AG09319 (cell line): ENCODE data around the gene MED16.

Experiments used
- DNase-seq: peaks from one replicate; pipeline ENCODE4 v3.0.0-alpha.2; 2010; ENCODE audit warnings: low read depth; ENCODE audit errors: extremely low read depth
- CTCF ChIP-seq: IDR thresholded peaks from 2 replicates; pipeline ENCODE4 v1.5.1; 2011; ENCODE audit warnings: low read depth, mild to moderate bottlenecking, inconsistent platforms, low read length, moderate library complexity

Gene MED16

DNA sequence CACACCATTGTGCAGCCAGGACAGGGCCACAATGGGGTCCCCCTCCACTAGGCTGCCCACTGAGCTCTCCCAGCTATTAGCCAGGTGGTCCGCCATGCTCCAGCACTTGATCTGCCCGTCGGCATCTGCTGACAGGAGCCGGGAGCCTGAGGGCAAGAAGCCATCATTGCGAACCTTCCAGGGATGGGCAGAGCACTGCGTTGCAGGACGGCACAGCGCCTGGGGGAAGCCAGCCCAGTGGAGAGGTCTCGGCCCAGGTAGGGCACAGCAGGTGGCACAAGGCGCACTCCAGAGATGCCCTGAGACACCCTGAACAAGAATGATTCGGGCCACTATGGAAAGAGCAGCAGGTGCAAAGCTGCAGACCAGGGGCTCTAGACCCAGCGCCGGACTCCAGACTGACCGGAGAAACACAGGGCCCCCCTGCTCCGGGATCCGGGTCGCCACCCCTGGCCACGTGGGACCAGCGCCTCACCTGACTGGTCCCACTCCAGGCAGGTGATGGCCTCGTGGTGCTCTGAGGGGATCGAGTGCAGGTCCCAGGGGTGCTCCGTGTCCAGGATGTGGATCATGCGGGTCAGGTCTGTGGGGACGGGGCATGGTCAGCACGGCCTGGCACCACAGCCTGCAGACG is 3.2 kb downstream of the MED16 start:
- DNase-seq = no peak
- TF ChIP-seq CTCF = no peak

- no peak for TF ChIP-seq CTCF
- no peak for DNase-seq
These were observed 4.2 kb downstream of the MED16 start for GRCh38 chr19:888581-889385.

- no peak for DNase-seq
- no peak for TF ChIP-seq CTCF
These were observed 5.4 kb downstream of the MED16 start for GRCh38 chr19:887599-887998.

- TF ChIP-seq CTCF = no peak
- DNase-seq = peak; percentile 44
These were observed 5.9 kb downstream of the MED16 start for GRCh38 chr19:887072-887471.

DNA sequence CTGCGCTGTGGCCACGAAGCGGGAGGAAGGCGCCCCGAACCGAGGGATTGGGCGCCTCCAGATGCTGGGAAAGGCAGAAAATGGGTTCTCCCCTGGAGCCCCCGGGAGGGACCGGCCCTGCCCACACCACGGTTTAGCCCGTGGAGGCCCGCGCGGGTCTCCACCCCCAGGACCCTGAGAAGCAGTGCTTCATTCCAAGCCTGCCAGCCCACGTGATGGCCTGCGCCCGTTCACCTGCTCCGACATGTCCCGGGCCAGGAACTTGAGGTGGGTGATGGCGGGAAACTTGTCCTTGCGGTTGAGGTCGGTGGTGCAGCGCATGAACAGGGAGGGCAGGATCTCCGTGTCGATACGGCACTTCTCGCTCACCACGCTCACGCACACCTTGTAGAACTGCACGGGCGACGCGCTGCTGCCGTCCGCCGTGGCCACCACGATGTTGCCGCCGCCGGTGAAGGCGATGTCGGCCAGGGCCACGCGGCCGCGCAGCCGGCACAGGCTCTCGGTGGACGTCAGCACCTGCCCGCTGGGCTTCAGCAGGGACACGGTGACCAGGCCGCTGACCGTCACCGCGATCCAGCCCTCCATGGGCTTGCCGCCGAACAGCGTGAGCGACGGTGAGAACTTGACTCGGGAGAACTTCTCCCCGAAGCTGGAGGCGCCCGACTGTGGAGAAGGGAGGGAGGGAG is 7.3 kb downstream of the MED16 start:
- no peak for TF ChIP-seq CTCF
- no peak for DNase-seq

DNA sequence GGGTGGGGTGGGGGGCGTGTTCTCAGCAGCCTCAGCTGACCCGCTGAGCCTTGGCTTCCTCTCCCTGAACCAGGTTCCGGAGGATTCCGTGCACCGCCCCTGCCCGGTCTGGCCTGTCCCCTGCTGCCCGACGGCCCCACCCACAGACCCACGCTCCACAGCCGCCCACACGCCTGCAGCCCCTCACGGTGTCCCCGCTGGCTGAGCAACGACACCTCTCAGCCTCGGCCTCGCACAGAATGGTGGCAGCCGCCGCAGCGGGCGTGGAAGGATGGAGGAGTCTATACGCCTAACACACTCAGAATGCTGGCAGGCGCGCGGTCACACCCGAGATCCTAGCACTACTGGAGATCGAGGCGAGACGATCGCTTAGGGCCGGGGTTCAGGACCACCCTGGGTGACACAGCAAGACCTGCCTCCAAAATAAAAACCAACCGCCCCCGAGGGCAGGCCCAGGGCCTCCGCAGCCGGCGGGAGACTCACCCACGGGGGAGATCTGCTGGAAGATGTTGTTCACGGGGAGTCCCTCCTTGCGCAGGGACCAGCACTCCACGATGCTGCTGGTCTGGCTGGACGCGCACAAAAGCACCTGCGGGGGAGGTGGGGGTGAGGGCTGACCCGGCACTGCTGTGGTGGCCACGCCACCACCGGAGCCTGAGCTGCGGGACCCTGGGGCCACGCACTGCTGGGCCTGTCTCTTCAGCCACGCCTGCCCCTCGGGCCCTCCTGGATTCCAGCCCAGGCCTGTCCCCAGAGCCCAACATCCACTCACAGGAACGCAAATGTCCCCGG is 8.4 kb downstream of the MED16 start:
- no peak for DNase-seq
- no peak for TF ChIP-seq CTCF
